ENCODE data around the gene WNT4. TPM values are rescaled to one million over a fixed set of nuclear protein-coding genes. Genes with fewer than 3 reads are reported as not detected.

Gene WNT4
- polyA plus RNA-seq, 3 donors, result not detected

GRCh38 chr1:22171951-22172715 lies 29.2 kb upstream of the WNT4 start:
- 90% methylated on average over 15 of the region's 18 CpGs for WGBS (ENCODE audit: insufficient coverage)
- DNase-seq, result no peak
- Mint-ChIP-seq H3K27me3 (ENCODE audit: low read depth in 3 of 3) (peaks cover 2 to 20% (median 10%) of the 10 kb centered on the region in 3 donors), H3K27ac (no peak overlapping the region), H3K4me1 (peaks cover 3% of the 10 kb centered on the region), H3K4me3 (no peak overlapping the region), H3K9me3 (peaks cover 0 to 5% (median 0%) of the 10 kb centered on the region in 7 donors), H3K36me3 (no peaks in the 10 kb centered on the region)
- Histone ChIP-seq H4K20me1 (ENCODE audit: insufficient read depth, low read length) (no peaks in the 10 kb centered on the region), H3K36me3 (replicated peaks in 1 of 2; ENCODE audit: control insufficient read depth in 1 of 2, insufficient read depth in 2 of 2, low read length in 2 of 2) (no peaks in the 10 kb centered on the region), H3K79me2 (ENCODE audit: insufficient read depth, low read length) (no peaks in the 10 kb centered on the region), H3K4me2 (replicated peaks; ENCODE audit: extremely low read depth, low read length, poor library complexity, severe bottlenecking) (no peak overlapping the region), H2AFZ (ENCODE audit: insufficient read depth, low read depth, low read length, poor library complexity, severe bottlenecking) (no peak overlapping the region), H3K4me3 (replicated peaks in 1 of 3; ENCODE audit: low read depth in 2 of 3, low read length in 3 of 3) (no peak overlapping the region), H3K27me3 (ENCODE audit: control insufficient read depth in 2 of 2, insufficient read depth in 2 of 2, low read length in 2 of 2) (no peaks in the 10 kb centered on the region), H3K9me3 (replicated peaks in 1 of 2; ENCODE audit: control insufficient read depth in 1 of 2, insufficient read depth in 1 of 2, low read length in 2 of 2) (no peaks in the 10 kb centered on the region), H3K9ac (ENCODE audit: insufficient read depth, low read length, poor library complexity, severe bottlenecking) (no peak overlapping the region), H3K4me1 (ENCODE audit: control insufficient read depth in 1 of 2, insufficient read depth in 2 of 2, low read length in 2 of 2) (no peaks in the 10 kb centered on the region), H3K27ac (ENCODE audit: low read depth in 1 of 2, low read length in 2 of 2) (no peak overlapping the region)
- TF ChIP-seq CTCF (IDR thresholded peaks at IDR 0.05), result no peak
- intact Hi-C loops (cut with micrococcal nuclease), result no loop called here

- Histone ChIP-seq H3K36me3 (replicated peaks in 1 of 2; ENCODE audit: control insufficient read depth in 1 of 2, insufficient read depth in 2 of 2, low read length in 2 of 2) (no peaks in the 10 kb centered on the region), H3K4me3 (replicated peaks in 1 of 3; ENCODE audit: low read depth in 2 of 3, low read length in 3 of 3) (no peak overlapping the region), H3K4me1 (ENCODE audit: control insufficient read depth in 1 of 2, insufficient read depth in 2 of 2, low read length in 2 of 2) (no peaks in the 10 kb centered on the region), H4K20me1 (ENCODE audit: insufficient read depth, low read length) (no peaks in the 10 kb centered on the region), H3K27ac (ENCODE audit: low read depth in 1 of 2, low read length in 2 of 2) (no peak overlapping the region), H3K4me2 (replicated peaks; ENCODE audit: extremely low read depth, low read length, poor library complexity, severe bottlenecking) (no peak overlapping the region), H3K9ac (ENCODE audit: insufficient read depth, low read length, poor library complexity, severe bottlenecking) (no peak overlapping the region), H3K79me2 (ENCODE audit: insufficient read depth, low read length) (no peaks in the 10 kb centered on the region), H2AFZ (ENCODE audit: insufficient read depth, low read depth, low read length, poor library complexity, severe bottlenecking) (no peak overlapping the region), H3K27me3 (ENCODE audit: control insufficient read depth in 2 of 2, insufficient read depth in 2 of 2, low read length in 2 of 2) (no peaks in the 10 kb centered on the region), H3K9me3 (replicated peaks in 1 of 2; ENCODE audit: control insufficient read depth in 1 of 2, insufficient read depth in 1 of 2, low read length in 2 of 2) (no peaks in the 10 kb centered on the region)
- WGBS (ENCODE audit: insufficient coverage), result 81% methylated on average over 3 of the region's 4 CpGs
- no peaks in the 10 kb centered on the region for H3K36me3 Mint-ChIP-seq
- peaks cover 0 to 3% (median 0%) of the 10 kb centered on the region in 7 donors for H3K9me3 Mint-ChIP-seq
- H3K27ac Mint-ChIP-seq, result no peak overlapping the region
- no peak for TF ChIP-seq CTCF (IDR thresholded peaks at IDR 0.05)
- intact Hi-C loops (cut with micrococcal nuclease), result no loop called here
- H3K4me1 Mint-ChIP-seq, result peaks cover 3% of the 10 kb centered on the region
- H3K27me3 Mint-ChIP-seq (ENCODE audit: low read depth in 3 of 3), result peaks cover 6 to 13% (median 10%) of the 10 kb centered on the region in 3 donors
- DNase-seq, result no peak
- no peak overlapping the region for H3K4me3 Mint-ChIP-seq
Observed at GRCh38 chr1:22169816-22170215, 26.9 kb upstream of the WNT4 start.
